Keratinocyte (primary cell): Measurements from ENCODE around the gene TXNRD1. TPM values are rescaled to one million over a fixed set of nuclear protein-coding genes. Genes with fewer than 3 reads are reported as not detected.

Source experiments
- DNase-seq: peaks from one replicate; pipeline ENCODE4 v3.0.0-alpha.2; 2011; ENCODE audit warnings: low read depth, missing footprints, low spot score
- FAIRE-seq: peaks from 2 replicates; lab custom pipeline; 2011; peaks lifted over from hg19 to GRCh38; lab: Jason Lieb, UNC
- H2AFZ ChIP-seq: 2 replicates; pipeline ENCODE4 v1.6.0; 2012; ENCODE audit warnings: low read length, control low read depth, inconsistent platforms; ENCODE audit not compliant: control insufficient read depth
- H3K27ac ChIP-seq: 2 replicates; pipeline ENCODE4 v1.5.1; 2011; ENCODE audit warnings: low read length; ENCODE audit not compliant: control insufficient read depth, insufficient read depth
- H3K27me3 ChIP-seq: 3 replicates; pipeline ENCODE4 v1.6.0; 2011; ENCODE audit warnings: low read length; ENCODE audit not compliant: control insufficient read depth, insufficient read depth; ENCODE audit errors: extremely low read depth
- H3K36me3 ChIP-seq, 2 experiments: 2 replicates in 1 of 2; 3 replicates in 1 of 2; pipeline ENCODE4 v1.5.1; 2011; ENCODE audit warnings: low read length in 2 of 2, mild to moderate bottlenecking in 1 of 2; ENCODE audit not compliant: control insufficient read depth in 2 of 2, insufficient read depth in 2 of 2; ENCODE audit errors: extremely low read depth in 1 of 2
- H3K4me1 ChIP-seq: 3 replicates; pipeline ENCODE4 v1.5.1; 2011; ENCODE audit warnings: low read length; ENCODE audit not compliant: control insufficient read depth, insufficient read depth; ENCODE audit errors: extremely low read depth
- H3K4me2 ChIP-seq: 3 replicates; pipeline ENCODE4 v1.6.0; 2011; ENCODE audit warnings: low read depth, low read length; ENCODE audit not compliant: control insufficient read depth, insufficient read depth; ENCODE audit errors: extremely low read depth
- H3K4me3 ChIP-seq, 3 experiments: fragments of 200-600 bp in 1 of 3; sonication (generic) in 1 of 3; 2 replicates in 2 of 3; 3 replicates in 1 of 3; pipeline ENCODE4 v1.5.1; 2011 to 2016; ENCODE audit warnings: low read length in 3 of 3, mild to moderate bottlenecking in 3 of 3, control low read depth in 2 of 3, inconsistent platforms in 1 of 3, low read depth in 1 of 3, mixed read lengths in 1 of 3, mixed run types in 1 of 3, moderate library complexity in 1 of 3; ENCODE audit not compliant: control insufficient read depth in 2 of 3, insufficient read depth in 2 of 3; ENCODE audit errors: extremely low read depth in 1 of 3
- H3K79me2 ChIP-seq: 2 replicates; pipeline ENCODE4 v1.6.0; 2012; ENCODE audit warnings: low read length; ENCODE audit not compliant: control insufficient read depth, insufficient read depth
- H3K9ac ChIP-seq: 3 replicates; pipeline ENCODE4 v1.6.0; 2011; ENCODE audit warnings: low read length; ENCODE audit not compliant: control insufficient read depth, insufficient read depth; ENCODE audit errors: extremely low read depth
- H3K9me1 ChIP-seq: 3 replicates; pipeline ENCODE4 v1.6.0; 2011; ENCODE audit warnings: low read length; ENCODE audit not compliant: control insufficient read depth, insufficient read depth; ENCODE audit errors: extremely low read depth
- H3K9me3 ChIP-seq: 2 replicates; pipeline ENCODE4 v1.5.1; 2012; ENCODE audit warnings: low read depth, low read length; ENCODE audit not compliant: control insufficient read depth
- H4K20me1 ChIP-seq: 3 replicates; pipeline ENCODE4 v1.6.0; 2011; ENCODE audit warnings: low read length; ENCODE audit not compliant: control insufficient read depth, insufficient read depth; ENCODE audit errors: extremely low read depth
- CTCF ChIP-seq, 3 experiments: IDR thresholded peaks in 1 of 3; conservative IDR thresholded peaks in 1 of 3; optimal IDR thresholded peaks in 1 of 3; 2 replicates in 2 of 3; 3 replicates in 1 of 3; pipeline versions ENCODE3 to v1.5.1; 2011; ENCODE audit warnings: low read length in 3 of 3, mild to moderate bottlenecking in 3 of 3, moderate library complexity in 2 of 3, control low read depth in 1 of 3, inconsistent platforms in 1 of 3; ENCODE audit not compliant: insufficient read depth in 2 of 3; ENCODE audit errors: extremely low read depth in 1 of 3
- EZH2 ChIP-seq: IDR thresholded peaks from one replicate; pipeline ENCODE4 v1.6.1; 2012; ENCODE audit warnings: inconsistent platforms, mild to moderate bottlenecking, low read length, moderate library complexity
- dilution Hi-C: fragments of 300-500 bp; cut with MboI; formaldehyde crosslinking; loops from one replicate; pipeline ENCODE4 v1.7.0; 2020; ENCODE audit warnings: low sequenced_read_pairs; ENCODE audit not compliant: extremely low pct_ligation_motif_present
- polyA plus RNA-seq, 5 experiments: library from polyadenylated mRNA; depleted of rRNA in 3 of 5; stranded (reverse) in 3 of 5; stranded (forward) in 1 of 5; unstranded in 1 of 5; fragments of >200 nt; gene quantifications; 1 replicate in 1 of 5; 2 replicates in 3 of 5; 3 replicates in 1 of 5; pipeline versions ENCODE4 v1.2.1 to v1.2.3, GENCODE V29; 2011 to 2012; ENCODE audit warnings: missing spikeins in 2 of 5, low read depth in 1 of 5, low replicate concordance in 1 of 5

Gene TXNRD1
- polyA plus RNA-seq, 1 donor (not counting 4 experiments of a cell fraction or from before 2014, with no cell fraction given), result 88.9 TPM

GRCh38 chr12:104219908-104220404, 4.4 kb downstream of the TXNRD1 start:
- peaks cover 22% of the 10 kb centered on the region for H3K4me1 ChIP-seq
- H3K4me2 ChIP-seq, result peak overlapping the region; percentile 76
- DNase-seq (peak; percentile 97), FAIRE-seq (peak; percentile 95)
- H3K4me3 ChIP-seq, result peak overlapping the region in 2 of 3 experiments; percentile 45 to 54
- peak overlapping the region; percentile 95 for H3K27ac ChIP-seq
- TF ChIP-seq CTCF (optimal IDR thresholded peaks at IDR 0.05 in 1 of 3, IDR thresholded peaks at IDR 0.05 in 1 of 3, conservative IDR thresholded peaks at IDR 0.05 in 1 of 3; ENCODE audit: extremely low read depth in 1 of 3, insufficient read depth in 2 of 3, low read length in 3 of 3) (no peak), EZH2 (no peak)
- H2AFZ ChIP-seq, result no peak overlapping the region
- H3K36me3 ChIP-seq, result no peaks in the 10 kb centered on the region
- H4K20me1 ChIP-seq, result no peaks in the 10 kb centered on the region
- no peaks in the 10 kb centered on the region for H3K9me1 ChIP-seq
- H3K9me3 ChIP-seq, result no peaks in the 10 kb centered on the region
- no peaks in the 10 kb centered on the region for H3K79me2 ChIP-seq
- peak overlapping the region; percentile 75 for H3K9ac ChIP-seq
- dilution Hi-C loops, result loop anchor here (25.0 kb wide), 1 partner anchor 92 kb away; the partner anchor contains the start of gene EID3
- no peaks in the 10 kb centered on the region for H3K27me3 ChIP-seq

DNA sequence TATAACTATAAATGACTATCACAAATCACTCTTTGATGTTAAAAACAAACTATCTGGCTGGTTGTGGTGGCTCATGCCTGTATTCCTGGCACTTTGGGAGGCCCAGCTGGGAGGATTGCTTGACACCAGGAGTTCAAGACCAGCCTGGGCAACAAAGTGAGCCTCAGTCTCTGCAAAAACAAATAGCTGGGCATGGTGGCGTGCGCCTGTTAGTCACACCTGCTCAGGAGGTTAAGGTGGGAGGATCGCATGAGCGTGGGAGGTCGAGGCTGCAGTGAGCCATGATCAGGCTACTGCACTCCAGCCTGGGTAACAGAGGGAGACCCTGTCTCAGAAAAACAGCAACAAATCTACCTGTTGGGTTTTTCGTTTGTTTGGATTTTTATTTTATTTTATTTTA, 5.4 kb downstream of the TXNRD1 start:
- Histone ChIP-seq H3K9me3 (no peaks in the 10 kb centered on the region), H3K79me2 (no peaks in the 10 kb centered on the region), H3K9me1 (no peaks in the 10 kb centered on the region), H4K20me1 (no peaks in the 10 kb centered on the region), H3K4me2 (no peak overlapping the region), H3K27me3 (no peaks in the 10 kb centered on the region), H3K36me3 (no peaks in the 10 kb centered on the region), H3K4me3 (no peak overlapping the region), H3K4me1 (peaks cover 22% of the 10 kb centered on the region), H3K27ac (peak overlapping the region; percentile 95), H3K9ac (no peak overlapping the region), H2AFZ (no peak overlapping the region)
- TF ChIP-seq CTCF (optimal IDR thresholded peaks at IDR 0.05 in 1 of 3, IDR thresholded peaks at IDR 0.05 in 1 of 3, conservative IDR thresholded peaks at IDR 0.05 in 1 of 3; ENCODE audit: extremely low read depth in 1 of 3, insufficient read depth in 2 of 3, low read length in 3 of 3) (no peak), EZH2 (no peak)
- DNase-seq (no peak), FAIRE-seq (no peak)
- dilution Hi-C loops, result loop anchor here (25.0 kb wide), 1 partner anchor 91 kb away; the partner anchor contains the start of gene EID3
